Naive thymus-derived CD8-positive, alpha-beta T cell (primary cell): ENCODE measurements around the gene RPL14. TPM values are rescaled to one million over a fixed set of nuclear protein-coding genes. Genes with fewer than 3 reads are reported as not detected.

Experiments
- ATAC-seq, 2 donors: fragments of 150-1000 bp; cut with Tn5 transposase in 1 of 2; sonication (Bioruptor Pico), chemical (Tn5 transposase) in 1 of 2; 1 replicate in 1 of 2; 2 replicates in 1 of 2; pipeline ENCODE4 v1.10.0; 2021; ENCODE audit warnings: mild to moderate bottlenecking in 2 of 2, moderate library complexity in 2 of 2
- POLR2A ChIA-PET: fragments of 350-600 bp; sonication (Branson Sonifier 250); formaldehyde crosslinking; loops from one replicate; lab custom pipeline; 2021; ENCODE audit warnings: antibody characterized with exemption; lab: Charles Lee
- DNase-seq, 10 donors: peaks; one replicate each; pipeline versions ENCODE4 v3.0.0 to v3.0.0-alpha.2; 2020 to 2022
- H3K27ac Mint-ChIP-seq, 10 donors: one replicate each; pipeline ENCODE4 v1.8.0; 2020 to 2022; ENCODE audit warnings: mild to moderate bottlenecking in 10 of 10, mixed read lengths in 10 of 10, moderate library complexity in 4 of 10, inconsistent platforms in 1 of 10
- H3K27me3 Mint-ChIP-seq, 5 donors: one replicate each; pipeline ENCODE4 v1.8.0; 2021 to 2022; ENCODE audit warnings: mixed read lengths in 5 of 5
- H3K36me3 Mint-ChIP-seq, 3 donors: one replicate each; pipeline ENCODE4 v1.8.0; 2020 to 2022; ENCODE audit warnings: mixed read lengths in 3 of 3, mild to moderate bottlenecking in 2 of 3, inconsistent platforms in 1 of 3
- H3K4me1 Mint-ChIP-seq, 4 donors: one replicate each; pipeline ENCODE4 v1.8.0; 2021 to 2022; ENCODE audit warnings: mixed read lengths in 4 of 4
- H3K4me3 Mint-ChIP-seq, 10 donors: one replicate each; pipeline ENCODE4 v1.8.0; 2020 to 2022; ENCODE audit warnings: mild to moderate bottlenecking in 10 of 10, mixed read lengths in 10 of 10, moderate library complexity in 6 of 10, inconsistent platforms in 1 of 10
- H3K9me3 Mint-ChIP-seq, 9 donors: one replicate each; pipeline ENCODE4 v1.8.0; 2020 to 2022; ENCODE audit warnings: mixed read lengths in 9 of 9, mild to moderate bottlenecking in 3 of 9, inconsistent platforms in 1 of 9, moderate library complexity in 1 of 9
- polyA plus RNA-seq, 3 donors: library from polyadenylated mRNA; unstranded; fragments of 300-500 nt; fragmentation: Illumina TruSeq; gene quantifications; one replicate each; pipeline ENCODE4 v1.2.3, GENCODE V29; 2021
- total RNA-seq, 8 experiments: library from RNA in 2 of 8; stranded (reverse) in 2 of 8; gene quantifications; one replicate each; pipeline ENCODE4 v1.2.3 and lab custom pipeline; 2021 to 2026

RPL14 gene
- total and polyA plus RNA-seq, 5 experiments from 2014 or later = 1,654 to 3,475 (median 1,909) TPM

GRCh38 chr3:40497288-40497687 is 40.1 kb downstream of the RPL14 start:
- Mint-ChIP-seq H3K4me3 (no peak overlapping the region), H3K27me3 (no peaks in the 10 kb centered on the region), H3K4me1 (peaks cover 0 to 5% (median 0%) of the 10 kb centered on the region in 4 donors), H3K9me3 (no peaks in the 10 kb centered on the region), H3K27ac (no peak overlapping the region), H3K36me3 (peaks cover 0 to 4% (median 0%) of the 10 kb centered on the region in 3 donors)
- DNase-seq = no peak
- no peak for ATAC-seq
- POLR2A ChIA-PET = no interaction called here

DNA sequence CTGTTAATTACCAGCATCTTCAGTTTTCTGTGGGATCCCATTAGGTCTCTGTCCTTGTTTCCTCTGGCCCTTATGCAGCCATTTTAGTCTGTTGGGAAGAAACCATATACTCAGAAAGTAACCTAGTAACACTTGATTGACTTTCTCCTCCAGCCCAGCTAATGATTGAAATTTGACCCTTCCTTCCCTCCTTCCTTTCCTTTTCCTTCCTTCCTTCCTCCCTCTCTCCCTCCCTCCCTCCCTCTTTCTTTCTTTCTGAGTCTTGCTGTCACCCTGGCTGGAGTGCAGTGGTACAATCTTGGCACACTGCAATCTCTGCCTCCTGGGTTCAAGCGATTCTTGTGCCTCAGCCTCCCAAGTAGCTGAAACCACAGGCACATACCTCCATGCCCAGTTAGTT is 42.8 kb downstream of the RPL14 start:
- DNase-seq (no peak), ATAC-seq (no peak)
- Mint-ChIP-seq H3K36me3 (peaks cover 0 to 4% (median 0%) of the 10 kb centered on the region in 3 donors), H3K27me3 (no peaks in the 10 kb centered on the region), H3K9me3 (no peaks in the 10 kb centered on the region), H3K27ac (peak overlapping the region in 1 of 10 donors; percentile 43), H3K4me3 (no peak overlapping the region), H3K4me1 (peaks cover 0 to 5% (median 3%) of the 10 kb centered on the region in 4 donors)
- POLR2A ChIA-PET = no interaction called here

- H3K27me3 Mint-ChIP-seq = no peaks in the 10 kb centered on the region
- peaks cover 5 to 21% (median 15%) of the 10 kb centered on the region in 4 donors for H3K4me1 Mint-ChIP-seq
- DNase-seq (no peak), ATAC-seq (no peak)
- H3K27ac Mint-ChIP-seq = no peak overlapping the region
- H3K9me3 Mint-ChIP-seq = no peaks in the 10 kb centered on the region
- peaks cover 0 to 4% (median 0%) of the 10 kb centered on the region in 3 donors for H3K36me3 Mint-ChIP-seq
- POLR2A ChIA-PET = no interaction called here
- H3K4me3 Mint-ChIP-seq = no peak overlapping the region
These were observed 44.9 kb downstream of the RPL14 start for GRCh38 chr3:40502034-40502433.

GRCh38 chr3:40504636-40505430 is 47.7 kb downstream of the RPL14 start:
- no peak for DNase-seq
- H3K27ac Mint-ChIP-seq = peak overlapping the region in 8 of 10 donors; percentile 37 to 94 (median 76)

DNA sequence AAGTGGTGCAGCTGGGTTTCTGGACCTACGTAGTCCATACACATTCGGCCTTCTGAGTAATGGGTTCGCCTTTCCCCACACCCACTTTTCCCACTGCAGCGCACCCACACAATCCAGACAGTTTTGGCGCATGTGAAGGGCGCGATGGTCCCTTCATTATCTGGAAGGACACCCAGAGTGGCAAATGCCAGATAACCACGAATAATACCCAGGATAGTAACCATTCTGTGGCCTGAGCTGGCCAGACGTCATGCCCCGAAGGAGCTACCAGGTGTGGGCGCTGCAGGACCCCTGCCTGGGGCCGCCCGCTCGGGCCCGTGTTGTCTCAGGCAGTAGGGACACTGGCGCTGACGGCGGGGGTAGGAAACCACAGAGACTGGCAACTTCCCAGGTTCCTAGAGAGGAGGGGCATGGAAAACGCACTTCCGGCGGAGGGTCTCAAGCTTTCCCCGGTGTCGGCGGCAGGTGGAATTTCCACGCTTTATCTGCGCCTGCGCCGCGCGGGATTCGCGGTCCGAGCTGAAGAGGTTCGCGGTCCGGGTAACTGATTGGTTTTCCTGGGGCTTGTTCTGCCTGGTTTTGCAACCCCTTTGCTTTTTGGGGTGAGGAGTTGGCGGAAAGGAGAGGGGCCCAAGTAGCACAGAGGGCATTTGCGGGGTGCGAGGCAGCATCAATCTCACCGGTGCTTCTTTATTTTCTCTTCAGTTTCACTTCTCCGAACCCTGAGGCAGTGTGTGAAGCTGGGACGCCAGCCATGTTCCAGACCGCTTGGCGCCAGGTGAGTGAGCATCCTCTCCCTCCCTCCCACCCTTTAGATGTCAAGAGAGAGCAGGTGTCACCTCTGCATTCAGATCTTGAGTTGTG is 48.7 kb downstream of the RPL14 start, which contains the start of gene ZNF620:
Gene ZNF620, plus strand, starts transcription at position 441 of the 864 bp plus-strand sequence. Its CDS starts 314 bp downstream, at position 755.
- Mint-ChIP-seq H3K4me1 (peaks cover 3 to 22% (median 16%) of the 10 kb centered on the region in 4 donors), H3K36me3 (peaks cover 6 to 10% (median 7%) of the 10 kb centered on the region in 3 donors), H3K27ac (peak within 1 kb of the TSS; percentile 38 to 94 (median 91)), H3K9me3 (no peaks in the 10 kb centered on the region), H3K27me3 (no peaks in the 10 kb centered on the region), H3K4me3 (peak within 1 kb of the TSS; percentile 83 to 97 (median 95))
- ATAC-seq (peak; percentile 83 to 84), DNase-seq (peak; percentile 20 to 69 (median 40))
- POLR2A ChIA-PET = interaction anchor here (0.9 to 2.6 kb wide), 6 partner anchors 19 to 693 kb away, joined by 3 to 21 read pairs (median 5); partner anchors contain the start of genes CTNNB1, RPL14, ZNF619 and ZNF621

More at GRCh38 chr3:40504636-40505430, 47.7 kb downstream of the RPL14 start:
- ATAC-seq = no peak
- no peaks in the 10 kb centered on the region for H3K9me3 Mint-ChIP-seq
- POLR2A ChIA-PET = interaction anchor here (0.9 to 2.6 kb wide), 4 partner anchors 20 to 694 kb away, joined by 3 to 21 read pairs (median 6); partner anchors contain the start of genes CTNNB1, RPL14, ZNF619 and ZNF621
- peaks cover 3 to 22% (median 16%) of the 10 kb centered on the region in 4 donors for H3K4me1 Mint-ChIP-seq
- H3K36me3 Mint-ChIP-seq = peaks cover 0 to 3% (median 2%) of the 10 kb centered on the region in 3 donors
- H3K4me3 Mint-ChIP-seq = peak overlapping the region; percentile 83 to 97 (median 95)
- no peaks in the 10 kb centered on the region for H3K27me3 Mint-ChIP-seq

DNA sequence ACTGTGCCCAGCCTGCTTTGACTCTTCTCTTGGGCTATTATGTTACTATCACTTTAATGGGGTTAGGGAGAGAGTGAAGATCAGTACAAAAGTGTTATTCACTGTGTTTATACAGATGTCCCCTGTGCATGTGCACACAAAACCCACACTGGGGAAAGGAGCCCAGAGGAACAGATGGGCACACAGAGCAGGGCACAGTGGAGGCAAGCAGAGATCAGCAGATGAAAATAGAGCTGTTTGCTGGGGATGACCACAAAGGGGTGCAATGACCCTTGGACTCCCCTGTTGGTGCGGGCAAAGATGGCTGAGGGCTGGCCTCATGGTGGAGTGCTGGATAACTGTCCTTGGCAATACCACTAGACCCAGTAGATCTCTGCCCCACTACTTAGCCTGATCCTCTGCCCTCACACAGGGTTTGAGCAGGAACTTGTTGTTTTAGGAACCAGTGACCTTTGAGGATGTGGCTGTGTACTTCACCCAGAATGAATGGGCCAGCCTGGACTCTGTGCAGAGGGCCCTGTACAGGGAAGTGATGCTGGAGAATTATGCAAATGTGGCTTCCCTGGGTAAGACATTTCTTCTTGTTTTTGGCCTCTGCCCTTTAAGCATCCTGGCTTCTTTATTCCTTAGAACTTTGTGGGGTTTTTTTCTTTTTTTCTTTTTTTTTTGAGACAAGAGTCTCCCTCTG is 54.0 kb downstream of the RPL14 start:
- H3K27me3 Mint-ChIP-seq = no peaks in the 10 kb centered on the region
- H3K36me3 Mint-ChIP-seq = peaks cover 9 to 46% (median 29%) of the 10 kb centered on the region in 3 donors
- ATAC-seq (no peak), DNase-seq (no peak)
- H3K4me3 Mint-ChIP-seq = no peak overlapping the region
- H3K27ac Mint-ChIP-seq = peak overlapping the region in 1 of 10 donors; percentile 88
- H3K9me3 Mint-ChIP-seq = no peaks in the 10 kb centered on the region
- POLR2A ChIA-PET = interaction anchor here (0.6 kb wide), 1 partner anchor 28 kb away, joined by 4 read pairs; no protein-coding TSS in a partner anchor
- peaks cover 3 to 9% (median 8%) of the 10 kb centered on the region in 4 donors for H3K4me1 Mint-ChIP-seq

- no peak for DNase-seq
- H3K27me3 Mint-ChIP-seq = no peaks in the 10 kb centered on the region
- no peaks in the 10 kb centered on the region for H3K4me1 Mint-ChIP-seq
- ATAC-seq = no peak
- H3K36me3 Mint-ChIP-seq = peaks cover 4 to 40% (median 25%) of the 10 kb centered on the region in 3 donors
- no peaks in the 10 kb centered on the region for H3K9me3 Mint-ChIP-seq
- H3K4me3 Mint-ChIP-seq = no peak overlapping the region
- H3K27ac Mint-ChIP-seq = no peak overlapping the region
- POLR2A ChIA-PET = no interaction called here
These were observed 59.1 kb downstream of the RPL14 start for GRCh38 chr3:40516201-40516600.

- DNase-seq (no peak), ATAC-seq (no peak)
- no peak overlapping the region for H3K4me3 Mint-ChIP-seq
- H3K9me3 Mint-ChIP-seq = no peaks in the 10 kb centered on the region
- no peak overlapping the region for H3K27ac Mint-ChIP-seq
- H3K27me3 Mint-ChIP-seq = no peaks in the 10 kb centered on the region
- POLR2A ChIA-PET = no interaction called here
- peaks cover 4 to 31% (median 18%) of the 10 kb centered on the region in 3 donors for H3K36me3 Mint-ChIP-seq
- no peaks in the 10 kb centered on the region for H3K4me1 Mint-ChIP-seq
These were observed 60.9 kb downstream of the RPL14 start for GRCh38 chr3:40518067-40518466.

Other genes with a start within 250 kb of the RPL14 start
- gene EIF1B, start 147.6 kb upstream of the RPL14 start, total RNA-seq = 10 to 100 TPM; 64.0 to 68.8 TPM
- 10 to 100 TPM; 38.9 to 47.9 (median 44.2) TPM for gene EIF1B, start 147.6 kb upstream of the RPL14 start, polyA plus RNA-seq
- not detected for gene ENTPD3, start 70.2 kb upstream of the RPL14 start, total RNA-seq
- not detected for gene ENTPD3, start 70.2 kb upstream of the RPL14 start, polyA plus RNA-seq
- gene ZNF619, start 19.8 kb downstream of the RPL14 start, total RNA-seq = 10 to 100 TPM; 11.3 to 14.2 TPM
- 1 to 10 TPM; 2.3 to 3.1 (median 3.0) TPM for gene ZNF619, start 19.8 kb downstream of the RPL14 start, polyA plus RNA-seq
- gene ZNF620, start 48.7 kb downstream of the RPL14 start, total RNA-seq = 1 to 10 TPM; 3.9 to 4.1 TPM
- 1 to 10 TPM; 3.1 to 4.0 (median 3.4) TPM for gene ZNF620, start 48.7 kb downstream of the RPL14 start, polyA plus RNA-seq
- gene ZNF621, start 67.6 kb downstream of the RPL14 start, total RNA-seq = 10 to 100 TPM; 29.8 to 30.2 TPM
- gene ZNF621, start 67.6 kb downstream of the RPL14 start, polyA plus RNA-seq = 1 to 10 TPM; 2.8 to 4.6 (median 3.3) TPM